Umbilical cord (tissue), 2 donors: ENCODE data around the gene SPACA1. TPM values are rescaled to one million over a fixed set of nuclear protein-coding genes. Genes with fewer than 3 reads are reported as not detected.
A peak's percentile ranks its signal among the peaks of the same experiment; 100 is the strongest.
"Not testable (repeated sequence)": the region's sequence is repeated elsewhere in the genome, so short reads cannot be mapped to it uniquely, and the experiment has no call there.

ENCODE experiments used
- DNase-seq: peaks from one replicate; pipeline ENCODE4 v3.0.0-alpha.2; 2015; ENCODE audit warnings: low spot score
- total RNA-seq: library from RNA; depleted of rRNA; stranded (reverse); fragments of >200 nt; gene quantifications from one replicate; pipeline ENCODE4 v1.2.3, GENCODE V29; 2014; ENCODE audit warnings: low replicate concordance; ENCODE audit not compliant: insufficient read depth

SPACA1 gene
- total RNA-seq = not detected

DNA sequence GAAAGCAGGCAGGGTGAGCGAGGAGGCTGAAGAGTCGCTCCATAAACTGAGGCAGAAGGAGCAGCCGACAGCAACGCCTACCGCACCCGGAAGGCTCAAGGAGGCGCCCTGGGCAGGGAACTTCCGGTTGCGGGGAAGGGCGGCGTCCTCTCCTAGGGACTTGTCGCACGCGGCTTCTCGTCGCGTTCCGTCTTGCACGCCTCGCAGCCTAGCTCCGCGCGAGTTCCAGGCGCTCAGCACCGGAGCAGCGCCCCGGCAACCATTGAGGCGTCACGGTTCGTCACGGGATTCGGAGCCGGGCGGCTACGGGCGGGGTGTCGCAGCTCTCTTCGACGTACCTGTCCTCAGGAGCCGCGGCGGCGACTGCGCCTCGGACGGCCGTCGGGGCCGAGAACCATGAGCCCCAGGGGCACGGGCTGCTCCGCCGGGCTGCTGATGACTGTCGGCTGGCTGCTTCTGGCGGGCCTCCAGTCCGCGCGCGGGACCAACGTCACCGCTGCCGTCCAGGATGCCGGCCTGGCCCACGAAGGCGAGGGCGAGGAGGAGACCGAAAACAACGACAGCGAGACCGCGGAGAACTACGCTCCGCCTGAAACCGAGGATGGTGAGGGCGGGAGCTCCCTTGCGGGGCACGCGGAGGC is at the start of gene SPACA1:
TSS of gene SPACA1 (plus strand) at position 332 of the 641 bp plus-strand sequence. CDS start at position 397, 65 bp downstream.
- no peak for DNase-seq

GRCh38 chr6:88000713-88001112 is 46.9 kb upstream of the SPACA1 start:
- no peak for DNase-seq

DNA sequence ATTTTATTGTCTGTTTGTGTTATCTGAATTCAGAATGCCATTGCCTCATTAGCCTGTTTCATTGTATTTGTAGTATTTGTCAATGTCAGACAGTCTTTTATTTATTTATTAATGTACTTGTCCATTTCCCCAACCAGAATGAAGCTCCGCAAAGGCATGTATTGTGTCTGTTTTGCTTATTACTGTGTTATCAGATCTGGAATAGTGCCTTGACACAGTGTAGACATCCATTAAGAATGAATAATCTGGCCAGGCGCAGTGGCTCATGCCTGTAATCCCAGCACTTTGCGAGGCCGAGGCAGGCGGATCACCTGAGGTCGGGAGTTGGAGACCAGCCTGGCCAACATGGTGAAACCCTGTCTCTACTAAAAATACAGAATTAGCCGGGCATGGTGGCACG is 46.4 kb upstream of the SPACA1 start:
- not testable (repeated sequence) for DNase-seq

DNA sequence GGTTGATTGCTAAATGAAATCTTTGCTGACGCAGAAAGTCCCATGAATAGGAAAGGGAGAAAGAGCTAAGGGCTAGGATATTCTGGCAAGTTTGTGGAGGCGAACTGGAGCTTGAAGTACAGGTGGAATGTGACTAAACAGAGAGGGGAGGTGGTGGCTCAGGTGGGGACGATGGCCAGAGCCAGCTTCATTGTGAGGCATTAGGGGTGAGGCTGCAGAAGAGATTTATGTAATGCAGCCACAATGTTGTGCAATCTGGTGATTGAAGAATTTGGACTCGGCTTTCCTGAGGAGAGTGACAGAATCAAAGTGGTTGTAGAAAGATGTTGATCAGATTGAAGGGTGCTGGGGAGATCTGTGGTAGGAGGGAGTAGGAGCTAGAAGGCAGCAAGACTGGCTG is 42.9 kb upstream of the SPACA1 start:
- DNase-seq = no peak

GRCh38 chr6:88006557-88006956 is 41.1 kb upstream of the SPACA1 start:
- DNase-seq = no peak

DNA sequence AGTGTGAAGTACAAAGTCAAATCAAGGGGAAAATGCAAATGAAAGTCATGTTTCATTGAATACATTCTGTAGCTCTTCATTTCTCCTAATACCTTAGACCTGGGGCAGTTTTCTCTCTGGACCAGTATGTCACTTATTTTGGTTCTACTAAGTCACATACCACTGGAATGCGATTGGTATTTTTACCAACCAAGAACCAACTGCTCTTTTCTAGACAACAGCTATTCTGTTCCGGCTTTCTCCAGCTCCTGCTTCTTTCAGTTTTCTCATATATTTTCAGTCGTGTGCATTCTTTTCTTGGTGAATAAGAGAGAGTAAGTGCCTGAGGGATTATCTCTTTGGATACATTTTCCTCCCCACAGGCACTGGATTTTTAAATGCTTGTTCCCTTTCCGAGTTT is 39.2 kb upstream of the SPACA1 start:
- peak; percentile 14 for DNase-seq

GRCh38 chr6:88008831-88009231 is 38.8 kb upstream of the SPACA1 start:
- no peak for DNase-seq

DNA sequence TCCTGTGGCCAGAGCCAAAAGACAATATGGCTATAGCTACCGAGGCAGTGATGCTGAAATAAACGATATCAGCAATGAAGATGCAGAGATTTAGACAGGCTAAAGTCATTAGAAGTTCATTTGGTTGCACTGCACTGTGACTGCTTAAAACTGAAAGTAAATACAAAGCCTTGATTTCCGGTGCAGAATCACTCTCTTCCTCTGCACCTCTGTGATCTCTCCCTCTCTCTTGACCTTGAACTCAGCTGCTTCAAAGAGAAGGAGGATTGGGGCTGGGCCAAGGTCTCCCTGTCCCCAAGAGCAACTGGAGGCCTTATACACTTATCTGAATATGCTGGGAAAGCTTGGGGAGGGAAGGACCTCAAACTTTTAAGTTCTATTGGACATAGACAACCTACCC is 34.6 kb upstream of the SPACA1 start:
- DNase-seq = no peak

DNA sequence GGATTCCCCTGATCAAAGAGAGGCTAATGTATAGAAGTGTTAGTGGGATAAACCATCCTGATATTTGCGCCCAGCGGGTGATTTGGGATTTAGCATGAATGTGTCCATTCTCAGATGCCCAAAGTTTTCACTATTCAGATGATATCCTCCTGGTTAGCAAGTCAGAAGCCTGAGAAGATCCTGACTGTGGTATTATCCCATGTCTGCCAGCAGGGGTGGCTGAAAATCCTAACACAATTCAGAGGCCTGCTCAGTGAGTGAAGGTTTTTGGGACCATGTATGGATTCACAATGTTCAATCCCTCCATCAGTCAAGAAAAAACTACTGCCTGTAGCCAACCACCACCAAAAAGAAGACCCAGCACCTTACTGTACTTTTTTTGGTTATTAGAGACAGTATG is 34.1 kb upstream of the SPACA1 start:
- no peak for DNase-seq

- no peak for DNase-seq
These were observed 27.2 kb upstream of the SPACA1 start for GRCh38 chr6:88020439-88020838.

GRCh38 chr6:88024696-88025095 is 22.9 kb upstream of the SPACA1 start:
- DNase-seq = no peak

GRCh38 chr6:88031550-88031949 is 16.1 kb upstream of the SPACA1 start:
- DNase-seq = no peak

GRCh38 chr6:88044530-88044929 is 3.1 kb upstream of the SPACA1 start:
- DNase-seq = no peak

DNA sequence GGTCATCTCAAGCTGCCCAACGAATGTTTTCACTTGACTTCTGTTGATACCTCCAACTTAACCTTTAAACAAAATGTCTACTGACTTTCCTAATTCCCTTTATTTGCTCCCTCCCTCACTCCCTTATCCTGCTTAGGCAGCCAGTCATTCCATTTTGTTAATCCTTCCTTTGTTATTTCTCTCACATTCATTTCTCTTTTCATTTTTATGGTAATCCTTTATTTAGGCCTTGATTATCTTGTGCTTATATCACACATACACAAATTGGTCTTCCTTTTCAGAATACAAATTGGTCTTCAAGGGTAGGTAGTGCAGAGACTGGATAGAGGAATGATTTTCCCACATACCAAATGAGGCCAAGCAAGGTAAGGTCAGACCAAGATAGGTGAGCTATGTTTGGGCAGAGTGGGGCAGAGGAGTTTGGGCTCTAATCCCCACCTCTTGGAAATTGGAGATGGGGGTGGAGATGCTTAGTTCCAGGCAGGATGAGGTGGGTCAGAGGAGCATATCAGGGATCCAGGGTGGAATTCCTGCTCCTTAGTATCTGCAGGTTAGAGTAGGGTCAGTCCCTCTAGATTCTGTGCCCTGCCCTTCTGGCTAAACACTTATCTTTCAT is 2.0 kb upstream of the SPACA1 start:
- DNase-seq = no peak

GRCh38 chr6:88048578-88048977 is 937 bp downstream of the SPACA1 start:
- DNase-seq = no peak

DNA sequence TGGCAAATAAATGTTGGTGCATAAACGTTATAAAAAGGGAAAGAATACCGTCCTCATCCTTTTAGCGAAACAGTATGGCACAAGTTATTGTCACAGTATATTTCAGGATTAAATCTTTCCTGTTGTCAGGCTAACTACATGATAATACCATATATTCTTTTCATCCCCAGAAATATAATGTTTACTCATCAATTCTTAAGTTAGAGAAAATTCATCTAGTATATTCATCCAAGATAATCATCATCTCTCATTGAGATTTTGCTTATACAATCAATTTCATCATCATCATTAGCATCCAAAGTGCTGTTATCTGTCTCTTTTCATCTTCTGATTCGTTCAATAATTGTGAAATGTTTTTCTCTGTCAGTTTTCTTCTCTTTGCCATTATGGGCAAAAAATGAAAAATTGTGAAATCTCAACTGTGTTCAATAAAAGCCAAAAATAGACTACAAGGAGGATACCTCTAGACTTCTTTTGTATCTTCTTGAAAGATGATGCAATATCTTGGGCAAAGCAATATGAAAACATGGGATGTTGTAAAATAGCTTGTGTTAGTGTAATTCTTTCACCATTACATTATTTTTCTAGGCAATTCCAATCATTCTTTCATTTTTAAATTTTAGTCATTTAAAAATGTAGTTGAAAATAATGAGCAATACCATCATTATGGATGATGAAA is 2.6 kb downstream of the SPACA1 start:
- no peak for DNase-seq

DNA sequence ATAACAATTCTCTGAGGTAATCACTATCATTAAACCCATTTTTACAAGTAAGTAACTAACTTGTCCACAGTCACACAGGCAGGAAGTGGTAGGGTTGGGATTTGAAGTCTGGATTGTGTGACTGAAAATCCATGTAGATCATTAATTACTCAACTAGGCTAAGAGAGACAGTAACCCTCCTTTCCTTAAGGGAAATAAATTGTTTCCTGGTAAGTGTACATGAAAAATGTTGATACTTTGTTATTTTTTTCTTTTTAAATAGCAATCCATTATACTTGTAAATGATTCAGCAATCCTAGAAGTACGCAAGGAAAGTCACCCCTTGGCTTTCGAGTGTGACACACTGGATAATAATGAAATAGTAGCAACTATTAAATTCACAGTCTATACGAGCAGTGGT is 11.6 kb downstream of the SPACA1 start:
- DNase-seq = no peak

- no peak for DNase-seq
These were observed 14.7 kb downstream of the SPACA1 start for GRCh38 chr6:88062376-88062775.

DNA sequence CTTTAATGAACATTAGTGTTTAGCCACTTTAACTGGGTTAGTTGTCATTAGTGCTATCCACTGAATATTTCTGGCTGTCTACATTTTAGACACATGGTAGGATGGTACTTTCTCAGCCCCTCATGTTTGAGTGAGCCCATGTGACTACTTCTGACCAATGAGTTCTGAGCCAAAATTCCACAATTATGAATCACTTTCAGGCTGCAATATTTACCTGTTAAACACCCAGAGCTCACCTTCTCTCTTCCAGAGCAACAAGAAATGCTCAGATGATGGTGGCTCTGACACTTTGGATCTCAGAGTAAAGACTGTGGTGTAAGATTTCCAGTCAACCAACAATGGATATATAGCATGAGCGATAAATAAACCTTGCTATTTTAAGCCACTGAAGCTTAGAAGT is 24.8 kb downstream of the SPACA1 start:
- DNase-seq = no peak

DNA sequence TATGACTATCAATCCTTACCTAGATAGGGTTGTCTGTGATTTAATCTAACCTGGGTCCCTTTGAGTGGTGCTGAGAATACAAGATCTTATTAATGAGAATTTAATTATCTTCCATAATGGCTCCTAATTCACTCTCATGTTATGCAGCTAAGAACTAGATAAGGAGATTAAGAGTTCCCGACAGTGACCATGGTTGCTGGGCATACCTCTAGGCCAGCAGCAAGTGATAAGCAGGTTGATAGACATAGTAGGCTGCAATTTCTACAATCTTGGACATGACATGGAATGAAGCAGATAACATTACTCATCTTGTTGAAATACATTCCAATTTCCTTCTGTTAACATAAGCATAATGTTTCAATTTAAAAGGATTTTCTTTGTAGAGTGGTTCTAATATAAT is 27.1 kb downstream of the SPACA1 start:
- DNase-seq = no peak

- DNase-seq = no peak
These were observed 29.7 kb downstream of the SPACA1 start for GRCh38 chr6:88077305-88077704.

GRCh38 chr6:88086792-88087191 is 39.2 kb downstream of the SPACA1 start:
- no peak for DNase-seq

- DNase-seq = no peak
These were observed 42.1 kb downstream of the SPACA1 start for GRCh38 chr6:88089708-88090107.
